NAMALWA (cell line): Measurements from ENCODE around the gene CLBA1.
"Not testable (repeated sequence)": the region's sequence is repeated elsewhere in the genome, so short reads cannot be mapped to it uniquely, and the experiment has no call there.

ENCODE experiments used
- DNase-seq: peaks from one replicate; pipeline ENCODE4 v3.0.0-alpha.2; 2015; ENCODE audit warnings: low spot score

The CLBA1 gene

GRCh38 chr14:104985675-104986486, at the start of gene CLBA1:
TSS of gene CLBA1 (plus strand) at chr14:104985788. CDS start at chr14:104986432, 644 bp downstream.
- peak; percentile 95 for DNase-seq

- no peak for DNase-seq
These were observed 49.6 kb upstream of the CLBA1 start for GRCh38 chr14:104935955-104936354.

GRCh38 chr14:104936361-104937155, 49.0 kb upstream of the CLBA1 start:
- no peak for DNase-seq

GRCh38 chr14:104937161-104937560, 48.4 kb upstream of the CLBA1 start:
- no peak for DNase-seq

- DNase-seq, result no peak
These were observed 47.8 kb upstream of the CLBA1 start for GRCh38 chr14:104937694-104938365.

- no peak for DNase-seq
These were observed 47.2 kb upstream of the CLBA1 start for GRCh38 chr14:104938436-104938835.

- no peak for DNase-seq
These were observed 46.6 kb upstream of the CLBA1 start for GRCh38 chr14:104938960-104939359.

GRCh38 chr14:104939666-104940410, 45.8 kb upstream of the CLBA1 start:
- DNase-seq, result no peak

GRCh38 chr14:104940526-104941150, 45.0 kb upstream of the CLBA1 start:
- no peak for DNase-seq

- DNase-seq, result no peak
These were observed 43.9 kb upstream of the CLBA1 start for GRCh38 chr14:104941508-104942365.

GRCh38 chr14:104942586-104942985, 43.0 kb upstream of the CLBA1 start:
- no peak for DNase-seq

GRCh38 chr14:104943216-104944015, 42.2 kb upstream of the CLBA1 start:
- DNase-seq, result not testable (repeated sequence)

GRCh38 chr14:104944016-104944308, 41.6 kb upstream of the CLBA1 start:
- DNase-seq, result not testable (repeated sequence)

GRCh38 chr14:104944436-104945205, 41.0 kb upstream of the CLBA1 start:
- not testable (repeated sequence) for DNase-seq

GRCh38 chr14:104945266-104945665, 40.3 kb upstream of the CLBA1 start:
- not testable (repeated sequence) for DNase-seq

GRCh38 chr14:104945986-104946965, 39.3 kb upstream of the CLBA1 start:
- not testable (repeated sequence) for DNase-seq

- DNase-seq, result not testable (repeated sequence)
These were observed 38.4 kb upstream of the CLBA1 start for GRCh38 chr14:104947201-104947600.
